K562 (cell line): ENCODE results near the gene MTA2. TPM values are rescaled to one million over a fixed set of nuclear protein-coding genes. Genes with fewer than 3 reads are reported as not detected.

Experiments
- CBX8 ChIP-seq: fragments of 200-600 bp; sonication (generic); IDR thresholded peaks from 2 replicates; pipeline ENCODE4 v1.6.1; 2012; ENCODE audit warnings: borderline replicate concordance, mixed run types, low read depth, mild to moderate bottlenecking, moderate library complexity, mixed read lengths, low read length, control low read depth, inconsistent platforms; ENCODE audit not compliant: poor library complexity, severe bottlenecking; ENCODE audit errors: extremely low read depth
- CCAR2 ChIP-seq: fragments of 200-400 bp; formaldehyde crosslinking; IDR thresholded peaks from 2 replicates; pipeline ENCODE4 v1.6.1; 2017; ENCODE audit warnings: mild to moderate bottlenecking, low read depth, low read length
- CCNT2 ChIP-seq: IDR thresholded peaks from 2 replicates; pipeline ENCODE4 v1.6.1; 2011; ENCODE audit warnings: borderline replicate concordance, low read depth, mild to moderate bottlenecking, moderate library complexity, mixed read lengths, low read length; ENCODE audit not compliant: insufficient read length; ENCODE audit errors: extremely low read depth
- CGGBP1 ChIP-seq: fragments of 250-450 bp; sonication (Bioruptor Pico); IDR thresholded peaks from 2 replicates; pipeline ENCODE4 v1.9.0; 2021; ENCODE audit warnings: mild to moderate bottlenecking
- ETV5 ChIP-seq: sonication (generic); formaldehyde crosslinking; IDR thresholded peaks from 2 replicates; pipeline ENCODE4 v1.4.0; 2020; ENCODE audit warnings: low read depth, mild to moderate bottlenecking, missing genetic modification reagents
- FOSL1 ChIP-seq: fragments of 200-800 bp; sonication (Bioruptor generic); conservative IDR thresholded peaks from 2 replicates; pipeline ENCODE4 v1.6.1; 2016; ENCODE audit warnings: missing genetic modification characterization, missing compliant biosample characterization
- GABPA ChIP-seq: fragments of 200-800 bp; sonication (Bioruptor generic); conservative IDR thresholded peaks from 2 replicates; pipeline ENCODE4 v1.6.1; 2016; ENCODE audit warnings: low read depth, missing genetic modification characterization, missing compliant biosample characterization
- HNRNPL ChIP-seq: fragments of 200-400 bp; formaldehyde crosslinking; IDR thresholded peaks from 2 replicates; pipeline ENCODE4 v1.6.1; 2017; ENCODE audit warnings: low read depth, mild to moderate bottlenecking, low read length
- POLR2AphosphoS5 ChIP-seq: IDR thresholded peaks from 2 replicates; pipeline ENCODE4 v1.6.1; 2011; ENCODE audit warnings: mild to moderate bottlenecking, low read depth, low read length, moderate library complexity; ENCODE audit not compliant: control insufficient read depth, insufficient read depth
- SETDB1 ChIP-seq: IDR thresholded peaks from one replicate; pipeline ENCODE4 v1.6.1; 2012; ENCODE audit warnings: low read length, control low read depth, inconsistent platforms
- STAG1 ChIP-seq: sonication (generic); formaldehyde crosslinking; IDR thresholded peaks from 2 replicates; pipeline ENCODE4 v1.5.0; 2020; ENCODE audit warnings: missing genetic modification reagents, borderline replicate concordance
- TEAD2 ChIP-seq: fragments of 450-650 bp; IDR thresholded peaks from 2 replicates; pipeline ENCODE4 v1.6.1; 2016; ENCODE audit warnings: missing genetic modification characterization, control low read depth, missing compliant biosample characterization
- THAP12 ChIP-seq: fragments of 250-450 bp; sonication (Bioruptor Pico); IDR thresholded peaks from 2 replicates; pipeline ENCODE4 v1.9.0; 2021; ENCODE audit warnings: mild to moderate bottlenecking, inconsistent platforms
- USF1 ChIP-seq: sonication (generic); formaldehyde crosslinking; IDR thresholded peaks from 2 replicates; pipeline ENCODE4 v1.9.0; 2022; ENCODE audit warnings: mild to moderate bottlenecking, missing genetic modification reagents
- ZNF518B ChIP-seq: fragments of 250-450 bp; sonication (Bioruptor Pico); IDR thresholded peaks from 2 replicates; pipeline ENCODE4 v1.5.0; 2021; ENCODE audit warnings: mild to moderate bottlenecking, moderate library complexity
- polyA plus RNA-seq, 8 experiments: library from polyadenylated mRNA; depleted of rRNA in 4 of 8; stranded (reverse) in 5 of 8; unstranded in 3 of 8; fragments of >200 nt; fragmentation: Nextera tagmentation in 2 of 8; fragmentation: Illumina TruSeq in 1 of 8; extraction: Ambion mirVana in 2 of 8; extraction: Trizol in 1 of 8; gene quantifications; 2 replicates each; pipeline versions ENCODE4 v1.2.1 to v1.2.3, GENCODE V29; 2011 to 2014; ENCODE audit warnings: inconsistent platforms in 1 of 8, missing spikeins in 1 of 8
- total RNA-seq, 7 experiments: library from RNA; depleted of rRNA in 6 of 7; stranded (reverse); fragments of >200 nt in 6 of 7; fragmentation: Illumina TruSeq in 2 of 7; extraction: Trizol in 2 of 7; gene quantifications; 2 replicates each; pipeline versions ENCODE4 v1.2.1 to v1.2.3, GENCODE V29; 2011 to 2021; ENCODE audit warnings: low replicate concordance in 1 of 7

Gene MTA2
- total and polyA plus RNA-seq, 9 of the 15 experiments (the other 6 are each of a cell fraction or from before 2014, with no cell fraction given): 6.2 to 220 (median 172) TPM

- TF ChIP-seq ZNF518B (CRISPR knock-in tag) (no peak), CGGBP1 (CRISPR knock-in tag) (no peak), POLR2AphosphoS5 (peak; percentile 14; the same call in 1 of the 2 replicates), STAG1 (CRISPR knock-in tag) (no peak), CCAR2 (no peak), TEAD2 (tag) (no peak), ETV5 (CRISPR knock-in tag) (no peak), HNRNPL (no peak), USF1 (CRISPR knock-in tag) (no peak), THAP12 (CRISPR knock-in tag) (no peak), FOSL1 (tag) (peak; percentile 93), CCNT2 (peak; percentile 55), CBX8 (no peak), SETDB1 (no peak), GABPA (peak; percentile 53; the same call in 1 of the 2 replicates)
Observed at GRCh38 chr11:62553080-62553838, 48.4 kb downstream of the MTA2 start (continued).
